ENCODE data around the gene ISYNA1.
"Not testable (repeated sequence)": the region's sequence is repeated elsewhere in the genome, so short reads cannot be mapped to it uniquely, and the experiment has no call there.

ISYNA1 gene

GRCh38 chr19:18418029-18418482 lies 19.9 kb downstream of the ISYNA1 start:
- no peak for DNase-seq

- peak; percentile 79 to 84 for DNase-seq
These were observed 20.5 kb downstream of the ISYNA1 start for GRCh38 chr19:18417250-18418028.

- DNase-seq: peak; percentile 91 to 92
These were observed 21.1 kb downstream of the ISYNA1 start for GRCh38 chr19:18416778-18417249.

- peak; percentile 96 to 98 for DNase-seq
These were observed 22.6 kb downstream of the ISYNA1 start for GRCh38 chr19:18415178-18415867.

GRCh38 chr19:18414504-18415177 lies 23.3 kb downstream of the ISYNA1 start:
- DNase-seq: peak; percentile 23 to 42

- no peak for DNase-seq
These were observed 25.2 kb downstream of the ISYNA1 start for GRCh38 chr19:18412610-18413239.

GRCh38 chr19:18408053-18408476 lies 29.9 kb downstream of the ISYNA1 start:
- peak; percentile 46 to 63 for DNase-seq

- no peak for DNase-seq
These were observed 31.2 kb downstream of the ISYNA1 start for GRCh38 chr19:18406749-18407148.

- DNase-seq: not testable (repeated sequence)
These were observed 32.2 kb downstream of the ISYNA1 start for GRCh38 chr19:18405754-18406153.

GRCh38 chr19:18402455-18403248 lies 35.3 kb downstream of the ISYNA1 start:
- DNase-seq: not testable (repeated sequence)

GRCh38 chr19:18401580-18402112 lies 36.3 kb downstream of the ISYNA1 start:
- peak; percentile 99 for DNase-seq

- DNase-seq: no peak
These were observed 38.9 kb downstream of the ISYNA1 start for GRCh38 chr19:18399008-18399407.

GRCh38 chr19:18397242-18398202 lies 40.4 kb downstream of the ISYNA1 start, which contains the start of gene LRRC25:
Gene LRRC25 (minus strand): TSS chr19:18397622. CDS start chr19:18396963, 659 bp downstream.
- peak; percentile 82 to 88 for DNase-seq

GRCh38 chr19:18396471-18397241 lies 41.3 kb downstream of the ISYNA1 start:
- no peak for DNase-seq

- DNase-seq: no peak
These were observed 44.1 kb downstream of the ISYNA1 start for GRCh38 chr19:18393836-18394235.

GRCh38 chr19:18392926-18393325 lies 45.0 kb downstream of the ISYNA1 start:
- peak in 1 of 2 experiments; percentile 17 for DNase-seq

- DNase-seq: peak; percentile 34 to 35
These were observed 45.5 kb downstream of the ISYNA1 start for GRCh38 chr19:18392417-18392816.

GRCh38 chr19:18391509-18392075 lies 46.3 kb downstream of the ISYNA1 start:
- no peak for DNase-seq
